ENCODE data around the gene DTX3L.

- no peak for TF ChIP-seq EZH2 (IDR thresholded peaks at IDR 0.05; ENCODE audit: low read length, unreplicated experiment)
- no peak for TF ChIP-seq CTCF (conservative IDR thresholded peaks at IDR 0.05; ENCODE audit: low read depth, low read length)
Observed at GRCh38 chr3:122608916-122609315, 44.8 kb downstream of the DTX3L start.

Data from PC-3 (cell line).